GM12892 (cell line): ENCODE data around the gene DUSP2. TPM values are rescaled to one million over a fixed set of nuclear protein-coding genes. Genes with fewer than 3 reads are reported as not detected.

Experiments
- DNase-seq: peaks from one replicate; pipeline ENCODE4 v3.0.0; 2011; ENCODE audit not compliant: insufficient read length
- FAIRE-seq: peaks from 2 replicates; lab custom pipeline; 2011; peaks lifted over from hg19 to GRCh38; lab: Jason Lieb, UNC
- POLR2A ChIP-seq: IDR thresholded peaks from 2 replicates; pipeline ENCODE4 v1.6.1; 2011; ENCODE audit warnings: low read depth, low read length, control low read depth
- POLR2AphosphoS5 ChIP-seq: IDR thresholded peaks from 2 replicates; pipeline ENCODE4 v1.6.1; 2011; ENCODE audit warnings: low read depth, low read length, control low read depth
- TAF1 ChIP-seq: IDR thresholded peaks from 2 replicates; pipeline ENCODE4 v1.6.1; 2011; ENCODE audit warnings: low read depth, mild to moderate bottlenecking, control low read depth, low read length, borderline replicate concordance
- polyA plus RNA-seq: library from polyadenylated mRNA; unstranded; fragments of >200 nt; gene quantifications from one replicate; pipeline ENCODE4 v1.2.1, GENCODE V29; 2012; ENCODE audit warnings: missing spikeins, inconsistent platforms; ENCODE audit not compliant: missing spikeins

The DUSP2 gene, protein sequence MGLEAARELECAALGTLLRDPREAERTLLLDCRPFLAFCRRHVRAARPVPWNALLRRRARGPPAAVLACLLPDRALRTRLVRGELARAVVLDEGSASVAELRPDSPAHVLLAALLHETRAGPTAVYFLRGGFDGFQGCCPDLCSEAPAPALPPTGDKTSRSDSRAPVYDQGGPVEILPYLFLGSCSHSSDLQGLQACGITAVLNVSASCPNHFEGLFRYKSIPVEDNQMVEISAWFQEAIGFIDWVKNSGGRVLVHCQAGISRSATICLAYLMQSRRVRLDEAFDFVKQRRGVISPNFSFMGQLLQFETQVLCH
- polyA plus RNA-seq, result 160 TPM

DNA sequence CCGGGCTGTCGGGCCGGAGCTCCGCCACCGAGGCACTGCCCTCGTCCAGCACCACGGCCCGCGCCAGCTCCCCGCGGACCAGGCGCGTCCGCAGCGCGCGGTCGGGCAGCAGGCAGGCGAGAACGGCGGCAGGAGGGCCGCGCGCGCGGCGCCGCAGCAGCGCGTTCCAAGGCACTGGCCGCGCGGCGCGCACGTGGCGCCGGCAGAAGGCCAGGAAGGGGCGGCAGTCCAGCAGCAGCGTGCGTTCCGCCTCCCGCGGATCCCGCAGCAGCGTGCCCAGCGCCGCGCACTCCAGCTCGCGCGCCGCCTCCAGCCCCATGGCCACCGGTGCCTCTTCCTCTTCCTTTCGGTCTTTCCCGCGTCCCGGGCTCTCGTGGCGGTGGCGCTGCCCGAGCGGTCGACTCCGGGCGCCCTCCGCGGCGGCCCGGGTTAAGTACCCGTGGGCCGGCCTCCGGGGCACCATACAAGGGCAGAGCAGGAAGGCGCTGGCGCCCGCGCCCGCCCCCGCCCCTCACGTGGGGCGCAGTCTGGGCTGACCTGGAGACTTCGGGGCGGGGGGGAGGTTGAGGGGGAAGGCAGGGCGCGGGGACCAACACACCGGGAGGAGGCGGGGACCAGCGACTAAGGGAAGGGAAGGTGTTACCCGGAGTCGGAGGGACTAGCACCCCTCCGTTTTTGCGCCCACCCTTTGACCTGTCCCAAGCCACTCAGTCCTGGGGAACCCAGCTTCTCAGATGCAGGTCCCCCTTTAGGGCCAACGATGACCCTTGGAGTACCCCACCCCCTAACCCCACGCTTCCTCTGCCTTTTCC lies at the start of gene DUSP2:
DUSP2 (minus strand) TSS at position 405 of the 812 bp plus-strand sequence; CDS start at position 319, 86 bp downstream.
- peak; percentile 93 for TF ChIP-seq TAF1
- peak; percentile 100 for TF ChIP-seq POLR2AphosphoS5
- TF ChIP-seq POLR2A, result peak; percentile 100
- FAIRE-seq (peak; percentile 94), DNase-seq (peak; percentile 96)

- FAIRE-seq (no peak), DNase-seq (no peak)
- TF ChIP-seq POLR2AphosphoS5 (no peak), TAF1 (no peak), POLR2A (no peak)
Measured at GRCh38 chr2:96191937-96192670, 46.9 kb upstream of the DUSP2 start.

DNA sequence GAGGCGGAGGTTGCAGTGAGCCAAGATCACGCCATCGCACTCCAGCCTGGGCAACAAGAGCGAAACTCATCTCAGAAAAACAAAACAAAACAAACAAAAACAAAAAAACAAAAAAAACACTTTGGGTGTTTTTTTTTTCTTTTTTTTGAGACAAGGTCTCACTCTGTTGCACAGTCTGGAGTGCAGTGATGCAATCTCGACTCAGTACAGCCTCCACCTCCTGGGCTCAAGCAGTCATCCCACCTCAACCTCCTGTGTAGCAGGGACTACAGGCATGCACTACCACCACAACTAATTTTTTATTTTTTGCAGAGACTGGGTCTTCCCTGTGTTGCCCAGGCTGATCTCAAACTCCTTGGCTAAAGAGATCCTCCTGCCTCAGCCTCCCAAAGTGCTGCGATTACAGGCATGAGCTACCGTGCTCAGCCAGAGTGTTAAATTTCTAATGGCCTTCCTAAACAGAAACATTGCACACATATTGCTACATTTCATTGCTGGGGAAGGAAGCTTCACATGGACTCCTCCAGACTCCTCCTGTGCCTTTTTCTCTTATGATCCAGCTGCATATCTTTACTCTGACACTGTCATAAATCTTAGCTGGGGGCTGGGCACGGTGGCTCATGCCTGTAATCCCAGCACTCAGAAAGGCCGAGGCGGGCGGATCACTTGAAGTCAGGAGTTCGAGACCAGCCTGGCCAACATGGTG lies 43.7 kb upstream of the DUSP2 start:
- no peak for FAIRE-seq
- no peak for TF ChIP-seq POLR2A
- TF ChIP-seq POLR2AphosphoS5, result no peak
- TF ChIP-seq TAF1, result no peak

GRCh38 chr2:96186562-96186961 lies 41.3 kb upstream of the DUSP2 start:
- TF ChIP-seq TAF1, result no peak
- no peak for TF ChIP-seq POLR2A
- TF ChIP-seq POLR2AphosphoS5, result no peak
- DNase-seq, result no peak
- no peak for FAIRE-seq

More for the DNA sequence above, 43.7 kb upstream of the DUSP2 start:
- no peak for DNase-seq

DNA sequence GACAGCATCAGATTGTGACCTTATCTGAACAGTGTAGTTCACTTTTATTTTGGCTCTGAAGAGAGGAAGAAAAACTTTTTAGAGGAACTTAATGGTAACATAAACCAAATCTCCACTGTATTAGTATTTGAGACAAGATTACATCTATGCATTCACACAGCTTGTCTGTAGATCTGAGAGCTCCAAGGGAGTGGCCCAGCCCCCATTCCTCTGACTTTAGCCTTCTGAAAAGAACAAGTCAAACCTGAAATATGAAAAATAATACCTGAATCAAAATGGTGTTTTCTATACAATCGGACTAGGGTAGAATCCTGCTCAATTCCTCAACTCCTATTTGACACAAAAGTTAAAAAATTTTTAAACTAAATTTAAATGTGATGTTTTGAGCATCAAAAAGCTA lies 40.3 kb upstream of the DUSP2 start:
- TF ChIP-seq POLR2AphosphoS5, result no peak
- TF ChIP-seq TAF1, result no peak
- TF ChIP-seq POLR2A, result no peak
- no peak for DNase-seq
- FAIRE-seq, result no peak

- TF ChIP-seq TAF1 (no peak), POLR2A (no peak), POLR2AphosphoS5 (no peak)
- DNase-seq (no peak), FAIRE-seq (no peak)
Measured at GRCh38 chr2:96184989-96185388, 39.7 kb upstream of the DUSP2 start.

- TF ChIP-seq POLR2A, result peak; percentile 50
- TF ChIP-seq TAF1, result no peak
- peak; percentile 63 for TF ChIP-seq POLR2AphosphoS5
- no peak for DNase-seq
- no peak for FAIRE-seq
Measured at GRCh38 chr2:96184188-96184587, 38.9 kb upstream of the DUSP2 start.

- FAIRE-seq (no peak), DNase-seq (no peak)
- TF ChIP-seq POLR2AphosphoS5 (no peak), POLR2A (no peak), TAF1 (no peak)
Measured at GRCh38 chr2:96181529-96181928, 36.3 kb upstream of the DUSP2 start.

DNA sequence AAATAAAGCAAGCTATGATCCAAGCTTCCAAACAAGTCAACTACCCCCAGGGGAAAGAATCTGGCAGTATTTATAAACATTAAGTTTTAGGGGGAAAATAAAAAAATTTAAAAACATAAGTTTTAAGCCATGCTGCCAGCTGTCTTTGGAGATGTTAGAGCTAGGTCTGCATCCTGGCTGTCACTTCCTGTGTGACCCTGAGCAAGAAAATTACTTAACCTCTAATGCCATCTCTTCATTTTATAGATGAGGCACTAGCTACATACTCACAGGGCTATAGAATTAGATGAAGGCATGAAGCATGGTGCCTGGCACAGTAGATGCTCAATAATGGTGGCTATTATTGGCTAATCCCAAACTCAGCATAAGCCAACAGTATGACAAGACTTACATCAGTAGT lies 35.3 kb upstream of the DUSP2 start:
- DNase-seq (no peak), FAIRE-seq (no peak)
- TF ChIP-seq POLR2AphosphoS5 (no peak), TAF1 (no peak), POLR2A (no peak)

DNA sequence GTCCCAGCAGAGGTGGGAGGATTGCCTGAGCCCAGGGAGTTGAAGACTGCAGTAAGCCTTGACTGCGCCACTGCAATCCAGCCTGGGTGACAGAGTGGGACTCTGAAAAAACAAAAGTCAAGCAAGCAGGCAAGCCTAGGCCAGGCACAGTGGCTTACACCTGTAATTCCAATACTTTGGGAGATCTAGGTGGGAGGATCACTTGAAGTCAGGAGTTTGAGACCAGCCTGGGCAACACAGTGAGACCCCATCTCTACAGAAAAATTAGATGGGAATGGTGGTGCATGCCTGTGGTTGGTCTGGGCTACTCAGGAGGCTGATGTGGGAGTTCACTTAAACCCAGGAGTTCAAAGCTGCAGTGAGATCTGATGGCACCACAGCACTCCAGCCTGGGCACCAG lies 34.8 kb upstream of the DUSP2 start:
- FAIRE-seq (no peak), DNase-seq (no peak)
- TF ChIP-seq POLR2AphosphoS5, result no peak
- TF ChIP-seq TAF1, result no peak
- TF ChIP-seq POLR2A, result no peak
